H9 (cell line): ENCODE data around the gene DPP6. TPM values are rescaled to one million over a fixed set of nuclear protein-coding genes. Genes with fewer than 3 reads are reported as not detected.

Experiments
- DNase-seq: peaks from one replicate; pipeline ENCODE4 v3.0.0-alpha.2; 2017
- H2AFZ ChIP-seq: one replicate; pipeline ENCODE4 v1.6.1; 2013; ENCODE audit warnings: mild to moderate bottlenecking, low read length, control low read depth, moderate library complexity
- H2AK5ac ChIP-seq: 2 replicates; pipeline ENCODE4 v1.6.1; 2013; ENCODE audit warnings: low read length, control low read depth, mixed read lengths; ENCODE audit not compliant: insufficient read length
- H2BK120ac ChIP-seq: one replicate; pipeline ENCODE4 v1.6.1; 2013; ENCODE audit warnings: low read depth, mild to moderate bottlenecking, low read length, control low read depth, inconsistent platforms; ENCODE audit not compliant: poor library complexity, severe bottlenecking
- H2BK12ac ChIP-seq: 2 replicates; pipeline ENCODE4 v1.6.1; 2013; ENCODE audit warnings: low read length, control low read depth, mixed read lengths, low read depth; ENCODE audit not compliant: insufficient read length
- H2BK15ac ChIP-seq: 2 replicates; pipeline ENCODE4 v1.6.1; 2013; ENCODE audit warnings: low read depth, low read length, control low read depth
- H2BK20ac ChIP-seq: one replicate; pipeline ENCODE4 v1.6.1; 2013; ENCODE audit warnings: low read depth, mild to moderate bottlenecking, low read length, control low read depth, inconsistent platforms; ENCODE audit not compliant: poor library complexity, severe bottlenecking
- H2BK5ac ChIP-seq: 2 replicates; pipeline ENCODE4 v1.6.1; 2013; ENCODE audit warnings: low read length, control low read depth, mixed read lengths; ENCODE audit not compliant: insufficient read length
- H3K14ac ChIP-seq: 2 replicates; pipeline ENCODE4 v1.6.1; 2013; ENCODE audit warnings: low read length, control low read depth; ENCODE audit not compliant: insufficient read depth
- H3K18ac ChIP-seq: 2 replicates; pipeline ENCODE4 v1.6.1; 2013; ENCODE audit warnings: low read depth, mild to moderate bottlenecking, mixed read lengths, low read length, control low read depth; ENCODE audit not compliant: insufficient read length
- H3K23ac ChIP-seq: 2 replicates; pipeline ENCODE4 v1.6.1; 2013; ENCODE audit warnings: low read length, control low read depth, mixed read lengths, low read depth; ENCODE audit not compliant: insufficient read length
- H3K23me2 ChIP-seq: 2 replicates; pipeline ENCODE4 v1.6.1; 2013; ENCODE audit warnings: low read depth, mild to moderate bottlenecking, mixed read lengths, low read length, control low read depth; ENCODE audit not compliant: insufficient read length, poor library complexity, severe bottlenecking
- H3K27ac ChIP-seq: 2 replicates; pipeline ENCODE4 v1.5.1; 2013; ENCODE audit warnings: low read length, control low read depth, mixed read lengths, low read depth; ENCODE audit not compliant: insufficient read length
- H3K27me3 ChIP-seq: 2 replicates; pipeline ENCODE4 v1.6.1; 2013; ENCODE audit warnings: low read length, control low read depth, inconsistent platforms; ENCODE audit not compliant: insufficient read depth
- H3K4ac ChIP-seq: 2 replicates; pipeline ENCODE4 v1.6.1; 2013; ENCODE audit warnings: low read depth, mild to moderate bottlenecking, control low read depth, inconsistent platforms, low read length, moderate library complexity
- H3K4me1 ChIP-seq: 2 replicates; pipeline ENCODE4 v1.6.1; 2013; ENCODE audit warnings: low read length, control low read depth, inconsistent platforms; ENCODE audit not compliant: insufficient read depth
- H3K4me2 ChIP-seq: 2 replicates; pipeline ENCODE4 v1.6.1; 2013; ENCODE audit warnings: low read length, control low read depth, mixed read lengths; ENCODE audit not compliant: insufficient read length, insufficient read depth
- H3K56ac ChIP-seq: 2 replicates; pipeline ENCODE4 v1.6.1; 2013; ENCODE audit warnings: low read depth, mild to moderate bottlenecking, mixed read lengths, low read length, control low read depth; ENCODE audit not compliant: insufficient read length
- H3K79me1 ChIP-seq: 2 replicates; pipeline ENCODE4 v1.6.1; 2013; ENCODE audit warnings: low read depth, mild to moderate bottlenecking, moderate library complexity, low read length, control low read depth, inconsistent platforms; ENCODE audit not compliant: insufficient read depth, poor library complexity, severe bottlenecking
- H3K79me2 ChIP-seq: 2 replicates; pipeline ENCODE4 v1.6.1; 2013; ENCODE audit warnings: low read length, control low read depth, inconsistent platforms; ENCODE audit not compliant: insufficient read depth
- H3K9ac ChIP-seq: 2 replicates; pipeline ENCODE4 v1.6.1; 2013; ENCODE audit warnings: low read length, control low read depth, mixed read lengths; ENCODE audit not compliant: insufficient read length; ENCODE audit errors: extremely low read depth
- H3K9me3 ChIP-seq: one replicate; pipeline ENCODE4 v1.6.1; 2013; ENCODE audit warnings: low read depth, low read length, inconsistent platforms; ENCODE audit not compliant: control insufficient read depth
- H3T11ph ChIP-seq: one replicate; pipeline ENCODE4 v1.6.1; 2013; ENCODE audit warnings: mild to moderate bottlenecking, low read length, control low read depth, inconsistent platforms
- H4K20me1 ChIP-seq: one replicate; pipeline ENCODE4 v1.6.1; 2013; ENCODE audit not compliant: control insufficient read depth, insufficient read length, insufficient read depth
- H4K5ac ChIP-seq: 2 replicates; pipeline ENCODE4 v1.6.1; 2013; ENCODE audit warnings: low read depth, mild to moderate bottlenecking, mixed read lengths, low read length, control low read depth; ENCODE audit not compliant: insufficient read length
- H4K8ac ChIP-seq: replicated peaks from 2 replicates; pipeline ENCODE4 v1.6.1; 2013; ENCODE audit warnings: low read length, control low read depth, mixed read lengths, low read depth; ENCODE audit not compliant: insufficient read length
- H4K91ac ChIP-seq: 2 replicates; pipeline ENCODE4 v1.6.1; 2013; ENCODE audit warnings: low read depth, mild to moderate bottlenecking, moderate library complexity, mixed read lengths, low read length, control low read depth; ENCODE audit not compliant: insufficient read length
- H3K27ac Mint-ChIP-seq, 3 experiments: 2 replicates in 2 of 3; 3 replicates in 1 of 3; pipeline ENCODE4 v1.8.0; 2020 to 2021; ENCODE audit warnings: mixed read lengths in 3 of 3, mild to moderate bottlenecking in 1 of 3, moderate library complexity in 1 of 3
- H3K27me3 Mint-ChIP-seq: 2 replicates; pipeline ENCODE4 v1.8.0; 2021; ENCODE audit warnings: low read depth, mild to moderate bottlenecking, moderate library complexity, mixed read lengths
- H3K36me3 Mint-ChIP-seq, 3 experiments: 2 replicates in 2 of 3; 3 replicates in 1 of 3; pipeline ENCODE4 v1.8.0; 2020 to 2021; ENCODE audit warnings: low read depth in 3 of 3, mixed read lengths in 3 of 3; ENCODE audit not compliant: insufficient read depth in 1 of 3
- H3K4me1 Mint-ChIP-seq, 2 experiments: 2 replicates each; pipeline ENCODE4 v1.8.0; 2020; ENCODE audit warnings: mixed read lengths in 2 of 2
- H3K4me3 Mint-ChIP-seq, 2 experiments: 2 replicates in 1 of 2; 3 replicates in 1 of 2; pipeline ENCODE4 v1.8.0; 2020 to 2021; ENCODE audit warnings: mild to moderate bottlenecking in 2 of 2, mixed read lengths in 2 of 2, moderate library complexity in 1 of 2
- H3K9me3 Mint-ChIP-seq, 2 experiments: 2 replicates in 1 of 2; 3 replicates in 1 of 2; pipeline ENCODE4 v1.8.0; 2020; ENCODE audit warnings: mild to moderate bottlenecking in 2 of 2, mixed read lengths in 2 of 2, moderate library complexity in 1 of 2
- CTCF ChIP-seq: fragments of 200-600 bp; sonication (generic); conservative IDR thresholded peaks from 3 replicates; pipeline ENCODE4 v1.8.0; 2021; ENCODE audit warnings: antibody characterized with exemption, mild to moderate bottlenecking
- WGBS: extraction: QIAGEN DNeasy Blood & Tissue Kit; methylation state at CpG from one replicate; pipeline ENCODE4 v1.1.7; 2013; ENCODE audit warnings: missing lambda C conversion rate, low lambda C conversion rate, mixed read lengths; ENCODE audit not compliant: insufficient read length; ENCODE audit errors: extremely low coverage; 5-methylcytosine and 5-hydroxymethylcytosine counted together
- total RNA-seq: library from RNA; stranded (reverse); gene quantifications from 2 replicates; pipeline ENCODE4 v1.2.1, GENCODE V29; 2021

DPP6 gene
- total RNA-seq, 1 experiment from 2014 or later: 4.5 TPM

GRCh38 chr7:154232700-154233099 lies 180.5 kb downstream of the DPP6 start:
- Histone ChIP-seq H3K4me2 (no peak overlapping the region), H4K91ac (no peak overlapping the region), H3K4me1 (no peaks in the 10 kb centered on the region), H3K27me3 (no peaks in the 10 kb centered on the region; the same call in 1 of the 2 replicates), H3K56ac (no peak overlapping the region), H4K8ac (no peak overlapping the region), H4K5ac (no peak overlapping the region), H2BK15ac (no peak overlapping the region), H3K79me2 (no peaks in the 10 kb centered on the region), H2BK12ac (no peak overlapping the region), H2BK20ac (no peak overlapping the region), H2AK5ac (no peak overlapping the region), H3K27ac (no peak overlapping the region), H2BK5ac (no peak overlapping the region), H3K14ac (no peak overlapping the region), H3K23ac (no peak overlapping the region), H3K9me3 (no peaks in the 10 kb centered on the region), H3K18ac (no peak overlapping the region), H3K79me1 (no peaks in the 10 kb centered on the region), H2BK120ac (no peak overlapping the region), H4K20me1 (no peaks in the 10 kb centered on the region), H3T11ph (no peak overlapping the region), H3K4ac (no peak overlapping the region), H3K23me2 (no peaks in the 10 kb centered on the region), H3K9ac (no peak overlapping the region), H2AFZ (no peak overlapping the region)
- H3K27me3 Mint-ChIP-seq: no peaks in the 10 kb centered on the region
- H3K36me3 Mint-ChIP-seq: no peaks in the 10 kb centered on the region
- WGBS: no CpG with 5 or more reads among the region's 5 CpGs
- DNase-seq: no peak
- H3K4me3 Mint-ChIP-seq: no peak overlapping the region
- no peaks in the 10 kb centered on the region for H3K4me1 Mint-ChIP-seq
- no peak for TF ChIP-seq CTCF
- no peaks in the 10 kb centered on the region for H3K9me3 Mint-ChIP-seq
- no peak overlapping the region for H3K27ac Mint-ChIP-seq
